B cell (primary cell): Measurements from ENCODE around the gene AIMP1. TPM values are rescaled to one million over a fixed set of nuclear protein-coding genes. Genes with fewer than 3 reads are reported as not detected.

ENCODE experiments used
- ATAC-seq: fragments of 200-7000 bp; cut with Tn5 transposase; one replicate; pipeline ENCODE4 v1.10.0; 2021; ENCODE audit warnings: low read depth, mild to moderate bottlenecking, moderate number of reproducible peaks, moderate library complexity
- CTCF ChIA-PET: fragments of 350-600 bp; sonication (Branson Sonifier 250); formaldehyde crosslinking; loops from one replicate; lab custom pipeline; 2021; ENCODE audit warnings: antibody characterized with exemption, inconsistent platforms; lab: Charles Lee
- POLR2A ChIA-PET: fragments of 350-600 bp; sonication (Branson Sonifier 250); formaldehyde crosslinking; loops from one replicate; lab custom pipeline; 2021; ENCODE audit warnings: antibody characterized with exemption; lab: Charles Lee
- DNase-seq: peaks from one replicate; pipeline ENCODE4 v3.0.0; 2013
- H2AFZ ChIP-seq: 2 replicates; pipeline ENCODE4 v1.6.1; 2012; ENCODE audit warnings: mild to moderate bottlenecking, low read depth, low read length; ENCODE audit not compliant: insufficient read depth, poor library complexity, severe bottlenecking
- H3K27ac ChIP-seq, 2 donors: 1 replicate in 1 of 2; 2 replicates in 1 of 2; pipeline ENCODE4 v1.5.1; 2012 to 2013; ENCODE audit warnings: low read length in 2 of 2, mild to moderate bottlenecking in 2 of 2, moderate library complexity in 1 of 2
- H3K27me3 ChIP-seq, 4 experiments: fragments of 200-600 bp in 1 of 4; sonication (generic) in 1 of 4; replicated peaks in 1 of 4; 1 replicate in 2 of 4; 2 replicates in 2 of 4; pipeline versions ENCODE4 v1.6.1 to v1.7.0; 2013 to 2016; ENCODE audit warnings: low read length in 3 of 4, mild to moderate bottlenecking in 2 of 4, mixed read lengths in 1 of 4, moderate library complexity in 1 of 4; ENCODE audit not compliant: insufficient read depth in 4 of 4, control insufficient read depth in 3 of 4; ENCODE audit errors: control extremely low read depth in 1 of 4
- H3K36me3 ChIP-seq, 2 experiments: replicated peaks in 1 of 2; 1 replicate in 1 of 2; 2 replicates in 1 of 2; pipeline versions ENCODE4 v1.6.1 to v1.7.1; 2013; ENCODE audit warnings: low read length in 1 of 2; ENCODE audit not compliant: insufficient read depth in 2 of 2, control insufficient read depth in 1 of 2; ENCODE audit errors: control extremely low read depth in 1 of 2, extremely low read depth in 1 of 2
- H3K4me1 ChIP-seq, 2 donors: fragments of 200-600 bp in 1 of 2; sonication (generic) in 1 of 2; 1 replicate in 1 of 2; 2 replicates in 1 of 2; pipeline versions ENCODE4 v1.5.1 to v1.6.1; 2013 to 2017; ENCODE audit warnings: low read length in 2 of 2; ENCODE audit not compliant: control insufficient read depth in 2 of 2, insufficient read depth in 2 of 2
- H3K4me2 ChIP-seq: replicated peaks from 2 replicates; pipeline ENCODE3; 2012; ENCODE audit warnings: mild to moderate bottlenecking, low read depth, low read length; ENCODE audit not compliant: poor library complexity, severe bottlenecking
- H3K4me3 ChIP-seq, 5 experiments: fragments of 200-600 bp in 1 of 5; sonication (generic) in 1 of 5; 1 replicate in 3 of 5; 2 replicates in 2 of 5; pipeline versions ENCODE4 v1.5.1 to v1.7.0; 2011 to 2016; ENCODE audit warnings: low read length in 4 of 5, mild to moderate bottlenecking in 4 of 5, low read depth in 2 of 5, control low read depth in 1 of 5, moderate library complexity in 1 of 5; ENCODE audit not compliant: insufficient read depth in 1 of 5; ENCODE audit errors: control extremely low read depth in 1 of 5, extremely low read depth in 1 of 5
- H3K79me2 ChIP-seq: fragments of 200-600 bp; sonication (generic); one replicate; pipeline ENCODE4 v1.6.0; 2016; ENCODE audit warnings: low read length; ENCODE audit not compliant: control insufficient read depth, insufficient read depth
- H3K9ac ChIP-seq: fragments of 200-600 bp; sonication (generic); 2 replicates; pipeline ENCODE4 v1.6.1; 2017; ENCODE audit warnings: mild to moderate bottlenecking, low read length, moderate library complexity
- H3K9me3 ChIP-seq, 3 donors: one replicate each; pipeline versions ENCODE4 v1.6.1 to v1.7.1; 2013; ENCODE audit warnings: low read length in 2 of 3; ENCODE audit not compliant: control insufficient read depth in 2 of 3, insufficient read depth in 1 of 3; ENCODE audit errors: control extremely low read depth in 1 of 3
- H4K20me1 ChIP-seq: 2 replicates; pipeline ENCODE4 v1.6.0; 2012; ENCODE audit warnings: mild to moderate bottlenecking, low read length; ENCODE audit not compliant: insufficient read depth, control insufficient read depth, poor library complexity, severe bottlenecking
- H3K27ac Mint-ChIP-seq: one replicate; pipeline ENCODE4 v1.8.0; 2021; ENCODE audit warnings: mixed read lengths
- H3K27me3 Mint-ChIP-seq: one replicate; pipeline ENCODE4 v1.8.0; 2021; ENCODE audit warnings: mixed read lengths
- H3K4me1 Mint-ChIP-seq: one replicate; pipeline ENCODE4 v1.8.0; 2021; ENCODE audit warnings: mixed read lengths
- H3K4me3 Mint-ChIP-seq: one replicate; pipeline ENCODE4 v1.8.0; 2021; ENCODE audit warnings: mixed read lengths
- H3K9me3 Mint-ChIP-seq: one replicate; pipeline ENCODE4 v1.8.0; 2022; ENCODE audit warnings: mixed read lengths; ENCODE audit not compliant: insufficient read depth
- CTCF ChIP-seq: fragments of 200-600 bp; IDR thresholded peaks from one replicate; pipeline ENCODE4 v1.8.0; 2022; ENCODE audit warnings: antibody characterized with exemption, mild to moderate bottlenecking
- EZH2 ChIP-seq: IDR thresholded peaks from 2 replicates; pipeline ENCODE4 v1.6.1; 2012; ENCODE audit warnings: borderline replicate concordance, low read depth, mild to moderate bottlenecking, moderate library complexity, low read length; ENCODE audit not compliant: insufficient read depth, poor library complexity, severe bottlenecking
- WGBS: methylation state at CpG from one replicate; pipeline ENCODE4 v1.1.5; 2013; ENCODE audit warnings: missing lambda C conversion rate; ENCODE audit not compliant: insufficient coverage; 5-methylcytosine and 5-hydroxymethylcytosine counted together
- intact Hi-C: fragments of 100-400 bp; cut with micrococcal nuclease; formaldehyde crosslinking; loops from one replicate; pipeline ENCODE4 v1.10.0; 2022
- polyA plus RNA-seq: library from polyadenylated mRNA; depleted of rRNA; stranded (reverse); fragments of >200 nt; gene quantifications from 2 replicates; pipeline ENCODE4 v1.2.3, GENCODE V29; 2012
- total RNA-seq, 2 donors: library from RNA; stranded (reverse); fragments of 120-200 nt in 1 of 2; gene quantifications; 1 replicate in 1 of 2; 2 replicates in 1 of 2; pipeline versions ENCODE4 v1.2.3 to v1.2.4, GENCODE V29; 2013 to 2022

Gene AIMP1
- total and polyA plus RNA-seq, 2 donors (not counting 1 experiment from before 2014, with no cell fraction given) = 12.0 to 49.7 TPM

- H3K27me3 Mint-ChIP-seq = no peaks in the 10 kb centered on the region
- ATAC-seq = no peak
- H3K27ac ChIP-seq = no peak overlapping the region
- ChIA-PET POLR2A (no interaction called here), CTCF (no interaction called here)
- no peaks in the 10 kb centered on the region for H3K4me1 ChIP-seq
- no peaks in the 10 kb centered on the region for H4K20me1 ChIP-seq
- TF ChIP-seq EZH2 (no peak), CTCF (no peak)
- no peak overlapping the region for H3K4me2 ChIP-seq
- intact Hi-C loops = no loop called here
- no peak overlapping the region for H3K4me3 ChIP-seq
- no peak for DNase-seq
- no peaks in the 10 kb centered on the region for H3K4me1 Mint-ChIP-seq
- H3K79me2 ChIP-seq = peaks cover 8% of the 10 kb centered on the region
- H3K9me3 Mint-ChIP-seq = peaks cover 7% of the 10 kb centered on the region
- no peaks in the 10 kb centered on the region for H3K27me3 ChIP-seq
- H3K36me3 ChIP-seq = peaks cover 7 to 67% of the 10 kb centered on the region in 2 experiments
- H3K9ac ChIP-seq = no peak overlapping the region
- WGBS = no CpG with 5 or more reads among the region's 5 CpGs
- H2AFZ ChIP-seq = no peak overlapping the region
- H3K4me3 Mint-ChIP-seq = no peak overlapping the region
- H3K27ac Mint-ChIP-seq = no peak overlapping the region
- H3K9me3 ChIP-seq = peaks cover 1 to 6% (median 2%) of the 10 kb centered on the region in 3 donors
Observed at GRCh38 chr4:106333186-106333585, 16.8 kb downstream of the AIMP1 start.

- Histone ChIP-seq H3K9me3 (peaks cover 1 to 9% (median 6%) of the 10 kb centered on the region in 3 donors), H3K36me3 (peaks cover 7 to 65% of the 10 kb centered on the region in 2 experiments), H2AFZ (no peak overlapping the region), H3K4me1 (no peaks in the 10 kb centered on the region), H3K79me2 (peaks cover 21% of the 10 kb centered on the region), H3K27ac (no peak overlapping the region), H3K9ac (no peak overlapping the region), H3K27me3 (no peaks in the 10 kb centered on the region), H3K4me2 (no peak overlapping the region), H3K4me3 (no peak overlapping the region), H4K20me1 (no peaks in the 10 kb centered on the region)
- H3K27me3 Mint-ChIP-seq = no peaks in the 10 kb centered on the region
- no peak for ATAC-seq
- no peak overlapping the region for H3K27ac Mint-ChIP-seq
- 100% methylated on average over 1 of the region's 1 CpG for WGBS
- ChIA-PET CTCF (no interaction called here), POLR2A (no interaction called here)
- H3K4me1 Mint-ChIP-seq = no peaks in the 10 kb centered on the region
- DNase-seq = no peak
- intact Hi-C loops = no loop called here
- TF ChIP-seq CTCF (no peak), EZH2 (no peak)
- H3K9me3 Mint-ChIP-seq = peaks cover 7% of the 10 kb centered on the region
- H3K4me3 Mint-ChIP-seq = no peak overlapping the region
Observed at GRCh38 chr4:106334741-106335470, 18.6 kb downstream of the AIMP1 start.
